ENCODE results near the gene S100A6. TPM values are rescaled to one million over a fixed set of nuclear protein-coding genes. Genes with fewer than 3 reads are reported as not detected.

Gene S100A6
- total and polyA plus RNA-seq, 2 donors (not counting 1 experiment from before 2014, with no cell fraction given), result 110 to 213 TPM

- Histone ChIP-seq H3K27ac (ENCODE audit: low read length in 2 of 2) (no peak overlapping the region), H3K36me3 (replicated peaks in 1 of 2; ENCODE audit: control extremely low read depth in 1 of 2, control insufficient read depth in 1 of 2, extremely low read depth in 1 of 2, insufficient read depth in 2 of 2, low read length in 1 of 2) (no peaks in the 10 kb centered on the region), H3K4me1 (ENCODE audit: control insufficient read depth in 2 of 2, insufficient read depth in 2 of 2, low read length in 2 of 2) (no peaks in the 10 kb centered on the region), H3K4me3 (ENCODE audit: control extremely low read depth in 1 of 5, extremely low read depth in 1 of 5, insufficient read depth in 1 of 5, low read depth in 2 of 5, low read length in 4 of 5) (no peak overlapping the region), H3K27me3 (replicated peaks in 1 of 4; ENCODE audit: control extremely low read depth in 1 of 4, control insufficient read depth in 3 of 4, insufficient read depth in 4 of 4, low read length in 3 of 4) (peaks cover 0 to 19% (median under 1%) of the 10 kb centered on the region in 4 experiments), H3K79me2 (ENCODE audit: control insufficient read depth, insufficient read depth, low read length) (no peaks in the 10 kb centered on the region), H4K20me1 (ENCODE audit: control insufficient read depth, insufficient read depth, low read length, poor library complexity, severe bottlenecking) (no peaks in the 10 kb centered on the region), H3K9me3 (ENCODE audit: control extremely low read depth in 1 of 3, control insufficient read depth in 2 of 3, insufficient read depth in 1 of 3, low read length in 2 of 3) (no peaks in the 10 kb centered on the region), H3K9ac (ENCODE audit: low read length) (no peak overlapping the region), H3K4me2 (replicated peaks; ENCODE audit: low read depth, low read length, poor library complexity, severe bottlenecking) (no peak overlapping the region), H2AFZ (ENCODE audit: insufficient read depth, low read depth, low read length, poor library complexity, severe bottlenecking) (no peak overlapping the region)
- TF ChIP-seq CTCF (IDR thresholded peaks at IDR 0.05) (no peak), EZH2 (IDR thresholded peaks at IDR 0.05; ENCODE audit: borderline replicate concordance, insufficient read depth, low read depth, low read length, poor library complexity, severe bottlenecking) (no peak)
- Mint-ChIP-seq H3K27me3 (peaks cover 61% of the 10 kb centered on the region), H3K4me3 (no peak overlapping the region), H3K4me1 (no peaks in the 10 kb centered on the region), H3K27ac (no peak overlapping the region), H3K9me3 (ENCODE audit: insufficient read depth) (no peaks in the 10 kb centered on the region)
- CTCF ChIA-PET, result interaction anchor here (0.7 to 1.2 kb wide), 3 partner anchors 10 to 283 kb away, joined by 3 read pairs; no protein-coding TSS in a partner anchor
- ATAC-seq (ENCODE audit: low read depth) (no peak), DNase-seq (no peak)
- intact Hi-C loops (cut with micrococcal nuclease), result no loop called here
- POLR2A ChIA-PET, result no interaction called here
- no CpG with 5 or more reads among the region's 2 CpGs for WGBS (ENCODE audit: insufficient coverage)
Observed at GRCh38 chr1:153487707-153488106, 48.1 kb downstream of the S100A6 start.

- ATAC-seq (ENCODE audit: low read depth), result no peak
- ChIA-PET CTCF (interaction anchor here (3.8 kb wide), 1 partner anchor 9 kb away, joined by 24 read pairs; no protein-coding TSS in a partner anchor), POLR2A (no interaction called here)
Observed at GRCh38 chr1:153485863-153486262, 49.9 kb downstream of the S100A6 start.

More at GRCh38 chr1:153485863-153486262, 49.9 kb downstream of the S100A6 start:
- no peaks in the 10 kb centered on the region for H3K9me3 Mint-ChIP-seq (ENCODE audit: insufficient read depth)
- no peak overlapping the region for H3K4me3 Mint-ChIP-seq
- no peak overlapping the region for H3K27ac ChIP-seq (ENCODE audit: low read length in 2 of 2)
- H4K20me1 ChIP-seq (ENCODE audit: control insufficient read depth, insufficient read depth, low read length, poor library complexity, severe bottlenecking), result no peaks in the 10 kb centered on the region
- H3K9me3 ChIP-seq (ENCODE audit: control extremely low read depth in 1 of 3, control insufficient read depth in 2 of 3, insufficient read depth in 1 of 3, low read length in 2 of 3), result no peaks in the 10 kb centered on the region
- no peak overlapping the region for H3K4me2 ChIP-seq (replicated peaks; ENCODE audit: low read depth, low read length, poor library complexity, severe bottlenecking)
- no peaks in the 10 kb centered on the region for H3K4me1 Mint-ChIP-seq
- no peaks in the 10 kb centered on the region for H3K79me2 ChIP-seq (ENCODE audit: control insufficient read depth, insufficient read depth, low read length)
- DNase-seq, result no peak
- no peak overlapping the region for H2AFZ ChIP-seq (ENCODE audit: insufficient read depth, low read depth, low read length, poor library complexity, severe bottlenecking)
- no peak overlapping the region for H3K4me3 ChIP-seq (ENCODE audit: control extremely low read depth in 1 of 5, extremely low read depth in 1 of 5, insufficient read depth in 1 of 5, low read depth in 2 of 5, low read length in 4 of 5)
- H3K36me3 ChIP-seq (replicated peaks in 1 of 2; ENCODE audit: control extremely low read depth in 1 of 2, control insufficient read depth in 1 of 2, extremely low read depth in 1 of 2, insufficient read depth in 2 of 2, low read length in 1 of 2), result no peaks in the 10 kb centered on the region
- no peak overlapping the region for H3K9ac ChIP-seq (ENCODE audit: low read length)
- intact Hi-C loops (cut with micrococcal nuclease), result no loop called here
- TF ChIP-seq EZH2 (IDR thresholded peaks at IDR 0.05; ENCODE audit: borderline replicate concordance, insufficient read depth, low read depth, low read length, poor library complexity, severe bottlenecking), result no peak
- TF ChIP-seq CTCF (IDR thresholded peaks at IDR 0.05), result no peak
- peaks cover 69% of the 10 kb centered on the region for H3K27me3 Mint-ChIP-seq
- 100% methylated on average over 1 of the region's 2 CpGs for WGBS (ENCODE audit: insufficient coverage)
- peaks cover 0 to 12% (median 1%) of the 10 kb centered on the region in 4 experiments for H3K27me3 ChIP-seq (replicated peaks in 1 of 4; ENCODE audit: control extremely low read depth in 1 of 4, control insufficient read depth in 3 of 4, insufficient read depth in 4 of 4, low read length in 3 of 4)
- no peaks in the 10 kb centered on the region for H3K4me1 ChIP-seq (ENCODE audit: control insufficient read depth in 2 of 2, insufficient read depth in 2 of 2, low read length in 2 of 2)
- no peak overlapping the region for H3K27ac Mint-ChIP-seq

Other genes with a start within 250 kb of the S100A6 start
- gene PGLYRP3, start 223.0 kb downstream of the S100A6 start, total RNA-seq, result not detected in 2 replicates
- not detected in 2 replicates for gene PGLYRP3, start 223.0 kb downstream of the S100A6 start, polyA plus RNA-seq
- gene PGLYRP4, start 187.2 kb downstream of the S100A6 start, total RNA-seq, result not detected in 2 replicates
- gene PGLYRP4, start 187.2 kb downstream of the S100A6 start, polyA plus RNA-seq, result not detected in 2 replicates
- gene S100A9, start 178.1 kb downstream of the S100A6 start, total RNA-seq, result 3.9 and 4.2 TPM in 2 replicates
- gene S100A9, start 178.1 kb downstream of the S100A6 start, polyA plus RNA-seq, result 28.2 and 66.6 TPM in 2 replicates
- gene S100A12, start 160.4 kb downstream of the S100A6 start, total RNA-seq, result not detected in 2 replicates
- 1.4 and 3.4 TPM in 2 replicates for gene S100A12, start 160.4 kb downstream of the S100A6 start, polyA plus RNA-seq
- 1.9 and 3.3 TPM in 2 replicates for gene S100A8, start 144.9 kb downstream of the S100A6 start, total RNA-seq
- 8.9 and 16.7 TPM in 2 replicates for gene S100A8, start 144.9 kb downstream of the S100A6 start, polyA plus RNA-seq
- gene S100A7A, start 119.5 kb downstream of the S100A6 start, total RNA-seq, result not detected in 2 replicates
- not detected in 2 replicates for gene S100A7A, start 119.5 kb downstream of the S100A6 start, polyA plus RNA-seq
- not detected in 2 replicates for gene S100A7, start 75.3 kb downstream of the S100A6 start, total RNA-seq
- gene S100A7, start 75.3 kb downstream of the S100A6 start, polyA plus RNA-seq, result not detected in 2 replicates
- gene S100A5, start 4.9 kb upstream of the S100A6 start, total RNA-seq, result not detected in 2 replicates
- 0.64 TPM in 1 of 2 replicates, not detected in the other for gene S100A5, start 4.9 kb upstream of the S100A6 start, polyA plus RNA-seq
- gene S100A4, start 9.8 kb upstream of the S100A6 start, total RNA-seq, result 58.0 and 62.7 TPM in 2 replicates
- gene S100A4, start 9.8 kb upstream of the S100A6 start, polyA plus RNA-seq, result 121 and 150 TPM in 2 replicates
- gene S100A3, start 13.3 kb upstream of the S100A6 start, total RNA-seq, result not detected in 2 replicates
- gene S100A3, start 13.3 kb upstream of the S100A6 start, polyA plus RNA-seq, result 0.17 TPM in 1 of 2 replicates, not detected in the other
- gene S100A2, start 29.9 kb upstream of the S100A6 start, total RNA-seq, result not detected in 2 replicates
- 0.19 TPM in 1 of 2 replicates, not detected in the other for gene S100A2, start 29.9 kb upstream of the S100A6 start, polyA plus RNA-seq
- gene S100A16, start 77.1 kb upstream of the S100A6 start, total RNA-seq, result not detected in 2 replicates
- not detected in 2 replicates for gene S100A16, start 77.1 kb upstream of the S100A6 start, polyA plus RNA-seq
- gene S100A14, start 80.3 kb upstream of the S100A6 start, total RNA-seq, result not detected in 2 replicates
- gene S100A14, start 80.3 kb upstream of the S100A6 start, polyA plus RNA-seq, result 0.17 TPM in 1 of 2 replicates, not detected in the other
- 5.7 and 9.8 TPM in 2 replicates for gene S100A13, start 91.5 kb upstream of the S100A6 start, total RNA-seq
- 17.8 and 19.8 TPM in 2 replicates for gene S100A13, start 91.5 kb upstream of the S100A6 start, polyA plus RNA-seq
- not detected in 2 replicates for gene S100A1, start 92.4 kb upstream of the S100A6 start, total RNA-seq
- gene S100A1, start 92.4 kb upstream of the S100A6 start, polyA plus RNA-seq, result not detected in 2 replicates
- 156 TPM in 2 replicates for gene CHTOP, start 98.1 kb upstream of the S100A6 start, total RNA-seq
- gene CHTOP, start 98.1 kb upstream of the S100A6 start, polyA plus RNA-seq, result 87.0 and 140 TPM in 2 replicates
- 37.6 and 39.4 TPM in 2 replicates for gene SNAPIN, start 122.7 kb upstream of the S100A6 start, total RNA-seq
- 17.2 and 22.7 TPM in 2 replicates for gene SNAPIN, start 122.7 kb upstream of the S100A6 start, polyA plus RNA-seq
- gene ILF2, start 135.0 kb upstream of the S100A6 start, total RNA-seq, result 86.5 and 89.8 TPM in 2 replicates
- 94.0 and 155 TPM in 2 replicates for gene ILF2, start 135.0 kb upstream of the S100A6 start, polyA plus RNA-seq
- 0.19 and 0.37 TPM in 2 replicates for gene NPR1, start 142.7 kb upstream of the S100A6 start, total RNA-seq
- not detected in 2 replicates for gene NPR1, start 142.7 kb upstream of the S100A6 start, polyA plus RNA-seq
- gene INTS3, start 192.1 kb upstream of the S100A6 start, total RNA-seq, result 69.1 and 69.3 TPM in 2 replicates
- 71.5 and 84.1 TPM in 2 replicates for gene INTS3, start 192.1 kb upstream of the S100A6 start, polyA plus RNA-seq
- 15.6 and 16.2 TPM in 2 replicates for gene SLC27A3, start 239.4 kb upstream of the S100A6 start, total RNA-seq
- gene SLC27A3, start 239.4 kb upstream of the S100A6 start, polyA plus RNA-seq, result 8.9 and 19.4 TPM in 2 replicates